Renal cortical epithelial cell (primary cell): ENCODE results near the gene RCAN1. TPM values are rescaled to one million over a fixed set of nuclear protein-coding genes. Genes with fewer than 3 reads are reported as not detected.
A peak's percentile ranks its signal among the peaks of the same experiment; 100 is the strongest.

Experiments
- DNase-seq: peaks from one replicate; pipeline ENCODE4 v3.0.0-alpha.2; 2011; ENCODE audit warnings: low read depth
- total RNA-seq: library from RNA; depleted of rRNA; stranded (reverse); fragments of >200 nt; gene quantifications from 2 replicates; pipeline ENCODE4 v1.2.3, GENCODE V29; 2014

RCAN1 gene
- total RNA-seq = 82.0 and 113 TPM in 2 replicates

- peak; percentile 83 for DNase-seq
Measured at GRCh38 chr21:34614628-34615486, at the start of gene RCAN1. Gene RCAN1, minus strand, starts transcription at chr21:34615113. Its CDS starts 102 bp downstream, at chr21:34615011.

GRCh38 chr21:34661848-34662247 is 46.9 kb upstream of the RCAN1 start:
- DNase-seq = no peak

- no peak for DNase-seq
Measured at GRCh38 chr21:34653522-34653921, 38.6 kb upstream of the RCAN1 start.

- DNase-seq = no peak
Measured at GRCh38 chr21:34651642-34652041, 36.7 kb upstream of the RCAN1 start.

- no peak for DNase-seq
Measured at GRCh38 chr21:34650861-34651431, 36.0 kb upstream of the RCAN1 start.

- DNase-seq = no peak
Measured at GRCh38 chr21:34649400-34649799, 34.5 kb upstream of the RCAN1 start.

- no peak for DNase-seq
Measured at GRCh38 chr21:34648739-34649297, 33.9 kb upstream of the RCAN1 start.

GRCh38 chr21:34647555-34647954 is 32.6 kb upstream of the RCAN1 start:
- DNase-seq = no peak

GRCh38 chr21:34644825-34645224 is 29.9 kb upstream of the RCAN1 start:
- DNase-seq = no peak

- no peak for DNase-seq
Measured at GRCh38 chr21:34642211-34643075, 27.5 kb upstream of the RCAN1 start.

- peak; percentile 40 for DNase-seq
Measured at GRCh38 chr21:34640858-34641257, 25.9 kb upstream of the RCAN1 start.

- no peak for DNase-seq
Measured at GRCh38 chr21:34639882-34640788, 25.2 kb upstream of the RCAN1 start.

GRCh38 chr21:34639250-34639649 is 24.3 kb upstream of the RCAN1 start:
- no peak for DNase-seq

- no peak for DNase-seq
Measured at GRCh38 chr21:34636961-34637360, 22.0 kb upstream of the RCAN1 start.

- DNase-seq = no peak
Measured at GRCh38 chr21:34635307-34635706, 20.4 kb upstream of the RCAN1 start.

- DNase-seq = no peak
Measured at GRCh38 chr21:34632498-34632897, 17.6 kb upstream of the RCAN1 start.

GRCh38 chr21:34630536-34631143 is 15.7 kb upstream of the RCAN1 start:
- peak; percentile 46 for DNase-seq

GRCh38 chr21:34626131-34626530 is 11.2 kb upstream of the RCAN1 start:
- DNase-seq = no peak

- DNase-seq = peak; percentile 14
Measured at GRCh38 chr21:34625030-34625593, 10.2 kb upstream of the RCAN1 start.

- no peak for DNase-seq
Measured at GRCh38 chr21:34623516-34623915, 8.6 kb upstream of the RCAN1 start.
